Lung (tissue), 12 donors: ENCODE data around the gene CYP39A1. TPM values are rescaled to one million over a fixed set of nuclear protein-coding genes. Genes with fewer than 3 reads are reported as not detected.

ENCODE experiments used
- ATAC-seq: fragments of 200-7000 bp; cut with Tn5 transposase; one replicate; pipeline ENCODE4 v1.9.1; 2020; ENCODE audit warnings: moderate number of reproducible peaks; ENCODE audit not compliant: insufficient read depth, low FRiP score
- DNase-seq, 3 donors: peaks; one replicate each; pipeline ENCODE4 v3.0.0-alpha.2; 2013 to 2017
- H3K27ac ChIP-seq, 2 donors: one replicate each; pipeline ENCODE4 v1.5.1; 2013; ENCODE audit warnings: mild to moderate bottlenecking in 2 of 2, moderate library complexity in 2 of 2, control low read depth in 1 of 2, inconsistent platforms in 1 of 2, low read depth in 1 of 2, low read length in 1 of 2
- H3K27me3 ChIP-seq, 3 donors: one replicate each; pipeline ENCODE4 v1.5.1; 2013; ENCODE audit warnings: low read length in 2 of 3; ENCODE audit not compliant: control insufficient read depth in 3 of 3, insufficient read depth in 3 of 3
- H3K36me3 ChIP-seq, 4 donors: one replicate each; pipeline ENCODE4 v1.5.1; 2013; ENCODE audit warnings: low read length in 4 of 4, mild to moderate bottlenecking in 1 of 4, moderate library complexity in 1 of 4; ENCODE audit not compliant: control insufficient read depth in 4 of 4, insufficient read depth in 4 of 4
- H3K4me1 ChIP-seq, 5 donors: one replicate each; pipeline ENCODE4 v1.5.1; 2013; ENCODE audit warnings: low read length in 5 of 5, mild to moderate bottlenecking in 2 of 5, moderate library complexity in 1 of 5; ENCODE audit not compliant: control insufficient read depth in 5 of 5, insufficient read depth in 5 of 5
- H3K4me3 ChIP-seq: one replicate; pipeline ENCODE4 v1.5.1; 2013; ENCODE audit warnings: mild to moderate bottlenecking, control low read depth, moderate library complexity
- H3K9ac ChIP-seq, 2 donors: one replicate each; pipeline ENCODE4 v1.5.1; 2013; ENCODE audit warnings: low read length in 2 of 2, control low read depth in 1 of 2; ENCODE audit not compliant: insufficient read depth in 1 of 2
- H3K9me3 ChIP-seq, 4 donors: one replicate each; pipeline ENCODE4 v1.5.1; 2013; ENCODE audit warnings: low read length in 3 of 4, mild to moderate bottlenecking in 1 of 4, moderate library complexity in 1 of 4; ENCODE audit not compliant: control insufficient read depth in 4 of 4, insufficient read depth in 3 of 4
- WGBS, 2 donors: extraction: QIAGEN DNeasy Blood & Tissue Kit; methylation state at CpG; one replicate each; pipeline ENCODE4 v1.1.7; 2013; 5-methylcytosine and 5-hydroxymethylcytosine counted together
- polyA plus RNA-seq, 2 donors: library from polyadenylated mRNA; stranded (reverse); fragments of 200-250 nt; gene quantifications; one replicate each; pipeline ENCODE4 v1.2.1, GENCODE V29; 2013
- total RNA-seq, 2 donors: library from RNA; depleted of rRNA in 1 of 2; stranded (reverse); fragments of >200 nt in 1 of 2; gene quantifications; one replicate each; pipeline ENCODE4 v1.2.1, GENCODE V29; 2014 to 2021
- TF ChIP-seq, protein P1 (sequence below): IDR thresholded peaks from 2 replicates; pipeline ENCODE4 v1.5.1; 2012; ENCODE audit warnings: mild to moderate bottlenecking; ENCODE audit errors: control extremely low read depth, extremely low read depth
- donor health status: control.
- donor health status: control.
- donor health status: Bipolar disorder and iron deficiency.
- donor health status: healthy.
- donor health status: DM: yes; HTN: yes; CAD: no.

Gene CYP39A1
- total and polyA plus RNA-seq, 4 donors = 2.2 to 14.4 (median 5.0) TPM

DNA sequence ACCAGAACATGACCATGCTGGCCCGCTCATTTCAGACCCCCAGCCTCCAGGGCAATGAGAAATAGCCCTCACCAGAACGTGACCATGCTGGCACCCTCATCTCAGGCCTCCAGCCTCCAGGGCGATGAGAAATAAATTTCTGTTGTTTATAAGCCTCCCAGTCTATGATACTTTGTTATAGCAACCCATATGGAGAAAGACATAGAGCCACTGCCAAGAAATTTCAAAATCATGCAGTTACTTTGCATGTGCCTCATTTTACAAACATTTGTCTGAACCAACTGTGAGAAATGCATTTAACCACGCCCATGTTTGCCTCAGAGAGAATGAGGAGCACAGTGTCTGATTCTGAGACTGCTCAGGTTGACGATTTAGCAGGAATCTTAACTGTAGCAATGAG is 15.5 kb downstream of the CYP39A1 start:
- H3K27ac ChIP-seq = peak overlapping the region in 1 of 2 donors; percentile 3
- DNase-seq (peak; percentile 55 to 92 (median 91)), ATAC-seq (no peak)

DNA sequence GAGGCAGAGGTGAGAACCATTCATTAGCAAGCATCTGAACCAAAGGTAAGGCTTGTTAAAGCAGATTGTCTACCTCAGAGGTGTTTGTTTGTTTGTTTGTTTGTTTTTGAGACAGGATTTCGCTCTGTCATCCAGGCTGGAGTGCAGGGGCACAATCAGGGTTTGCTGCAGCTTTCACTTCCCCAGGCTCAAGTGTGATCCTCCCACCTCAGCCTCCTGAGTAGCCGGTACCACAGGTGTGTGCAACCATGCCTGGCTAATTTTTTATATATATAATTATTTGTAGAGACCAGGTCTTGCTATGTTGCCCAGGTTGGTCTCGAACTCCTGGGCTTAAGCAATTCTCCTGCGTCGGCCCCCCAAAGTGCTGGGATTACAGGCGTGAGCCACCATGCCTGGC is 17.2 kb downstream of the CYP39A1 start:
- ATAC-seq (no peak), DNase-seq (no peak)
- TF ChIP-seq, protein P1, sequence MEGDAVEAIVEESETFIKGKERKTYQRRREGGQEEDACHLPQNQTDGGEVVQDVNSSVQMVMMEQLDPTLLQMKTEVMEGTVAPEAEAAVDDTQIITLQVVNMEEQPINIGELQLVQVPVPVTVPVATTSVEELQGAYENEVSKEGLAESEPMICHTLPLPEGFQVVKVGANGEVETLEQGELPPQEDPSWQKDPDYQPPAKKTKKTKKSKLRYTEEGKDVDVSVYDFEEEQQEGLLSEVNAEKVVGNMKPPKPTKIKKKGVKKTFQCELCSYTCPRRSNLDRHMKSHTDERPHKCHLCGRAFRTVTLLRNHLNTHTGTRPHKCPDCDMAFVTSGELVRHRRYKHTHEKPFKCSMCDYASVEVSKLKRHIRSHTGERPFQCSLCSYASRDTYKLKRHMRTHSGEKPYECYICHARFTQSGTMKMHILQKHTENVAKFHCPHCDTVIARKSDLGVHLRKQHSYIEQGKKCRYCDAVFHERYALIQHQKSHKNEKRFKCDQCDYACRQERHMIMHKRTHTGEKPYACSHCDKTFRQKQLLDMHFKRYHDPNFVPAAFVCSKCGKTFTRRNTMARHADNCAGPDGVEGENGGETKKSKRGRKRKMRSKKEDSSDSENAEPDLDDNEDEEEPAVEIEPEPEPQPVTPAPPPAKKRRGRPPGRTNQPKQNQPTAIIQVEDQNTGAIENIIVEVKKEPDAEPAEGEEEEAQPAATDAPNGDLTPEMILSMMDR = no peak
- Histone ChIP-seq H3K27ac (no peak overlapping the region), H3K4me3 (no peak overlapping the region), H3K9me3 (no peaks in the 10 kb centered on the region), H3K36me3 (no peaks in the 10 kb centered on the region), H3K27me3 (no peaks in the 10 kb centered on the region), H3K4me1 (peaks cover 0 to 6% (median 0%) of the 10 kb centered on the region in 5 donors), H3K9ac (no peak overlapping the region)
- WGBS, 2 donors = 93 to 94% methylated on average over 6 of the region's 6 CpGs

More for the DNA sequence above, 15.5 kb downstream of the CYP39A1 start:
- H3K4me3 ChIP-seq = no peak overlapping the region
- H3K9ac ChIP-seq = peak overlapping the region in 1 of 2 donors; percentile 67
- H3K36me3 ChIP-seq = peaks cover 0 to 4% (median 0%) of the 10 kb centered on the region in 4 donors
- peaks cover 0 to 6% (median 0%) of the 10 kb centered on the region in 5 donors for H3K4me1 ChIP-seq
- 79 to 85% methylated on average over 5 of the region's 5 CpGs for WGBS, 2 donors
- H3K27me3 ChIP-seq = no peaks in the 10 kb centered on the region
- H3K9me3 ChIP-seq = no peaks in the 10 kb centered on the region
- TF ChIP-seq, protein P1 = no peak

DNA sequence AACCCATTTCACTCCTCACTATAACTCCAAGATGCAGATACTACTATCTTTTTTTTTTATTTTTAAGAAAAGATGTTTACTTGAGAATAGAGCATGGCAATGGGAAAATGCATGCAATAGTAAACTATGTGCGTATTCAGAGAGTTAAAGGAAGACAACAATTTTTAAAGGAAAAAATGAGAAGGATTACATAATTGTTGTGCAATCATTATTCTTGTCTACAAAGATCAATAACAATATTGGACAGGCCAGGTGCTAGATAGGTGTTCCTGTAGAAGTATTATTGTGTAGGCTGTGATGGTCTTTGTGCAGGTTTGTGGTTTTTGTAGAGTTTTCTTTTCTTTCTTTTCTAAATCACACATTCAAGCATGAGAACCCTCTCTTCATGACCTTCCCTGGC is 20.6 kb downstream of the CYP39A1 start:
- 98% methylated on average over 1 of the region's 1 CpG for WGBS, 2 donors
- Histone ChIP-seq H3K9me3 (no peaks in the 10 kb centered on the region), H3K36me3 (no peaks in the 10 kb centered on the region), H3K27me3 (no peaks in the 10 kb centered on the region), H3K9ac (no peak overlapping the region), H3K4me1 (peaks cover 0 to 6% (median 0%) of the 10 kb centered on the region in 5 donors), H3K4me3 (no peak overlapping the region), H3K27ac (no peak overlapping the region)
- ATAC-seq (no peak), DNase-seq (no peak)
- TF ChIP-seq, protein P1 = no peak

DNA sequence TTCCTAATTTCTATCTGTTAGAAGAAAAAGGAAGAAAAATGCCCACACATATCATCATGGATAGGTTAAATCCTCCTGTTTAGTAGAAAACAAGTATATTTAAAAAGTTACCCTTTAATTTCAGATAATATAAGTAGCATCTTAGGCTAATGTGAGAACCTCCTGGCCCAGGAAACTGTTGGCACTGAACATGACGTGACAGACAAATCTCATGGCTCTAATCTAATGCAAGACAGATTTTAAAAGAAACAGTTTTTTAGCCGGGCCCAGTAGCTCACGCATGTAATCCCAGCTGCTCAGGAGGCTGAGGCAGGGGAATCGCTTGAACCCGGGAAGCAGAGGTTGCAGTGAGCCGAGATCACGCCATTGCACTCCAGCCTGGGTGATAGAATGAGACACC is 22.9 kb downstream of the CYP39A1 start:
- ATAC-seq (no peak), DNase-seq (no peak)
- H3K4me3 ChIP-seq = no peak overlapping the region
- TF ChIP-seq, protein P1 = no peak
- no peak overlapping the region for H3K27ac ChIP-seq
- H3K9ac ChIP-seq = no peak overlapping the region
- no peaks in the 10 kb centered on the region for H3K9me3 ChIP-seq
- 94 to 97% methylated on average over 7 of the region's 7 CpGs for WGBS, 2 donors
- peaks cover 0 to 4% (median 0%) of the 10 kb centered on the region in 5 donors for H3K4me1 ChIP-seq
- no peaks in the 10 kb centered on the region for H3K27me3 ChIP-seq
- peaks cover 0 to 2% (median 0%) of the 10 kb centered on the region in 4 donors for H3K36me3 ChIP-seq
